Measurements from ENCODE around the gene ADAP1.
"Not testable (repeated sequence)": the region's sequence is repeated elsewhere in the genome, so short reads cannot be mapped to it uniquely, and the experiment has no call there.

ADAP1 gene, protein sequence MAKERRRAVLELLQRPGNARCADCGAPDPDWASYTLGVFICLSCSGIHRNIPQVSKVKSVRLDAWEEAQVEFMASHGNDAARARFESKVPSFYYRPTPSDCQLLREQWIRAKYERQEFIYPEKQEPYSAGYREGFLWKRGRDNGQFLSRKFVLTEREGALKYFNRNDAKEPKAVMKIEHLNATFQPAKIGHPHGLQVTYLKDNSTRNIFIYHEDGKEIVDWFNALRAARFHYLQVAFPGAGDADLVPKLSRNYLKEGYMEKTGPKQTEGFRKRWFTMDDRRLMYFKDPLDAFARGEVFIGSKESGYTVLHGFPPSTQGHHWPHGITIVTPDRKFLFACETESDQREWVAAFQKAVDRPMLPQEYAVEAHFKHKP

DNA sequence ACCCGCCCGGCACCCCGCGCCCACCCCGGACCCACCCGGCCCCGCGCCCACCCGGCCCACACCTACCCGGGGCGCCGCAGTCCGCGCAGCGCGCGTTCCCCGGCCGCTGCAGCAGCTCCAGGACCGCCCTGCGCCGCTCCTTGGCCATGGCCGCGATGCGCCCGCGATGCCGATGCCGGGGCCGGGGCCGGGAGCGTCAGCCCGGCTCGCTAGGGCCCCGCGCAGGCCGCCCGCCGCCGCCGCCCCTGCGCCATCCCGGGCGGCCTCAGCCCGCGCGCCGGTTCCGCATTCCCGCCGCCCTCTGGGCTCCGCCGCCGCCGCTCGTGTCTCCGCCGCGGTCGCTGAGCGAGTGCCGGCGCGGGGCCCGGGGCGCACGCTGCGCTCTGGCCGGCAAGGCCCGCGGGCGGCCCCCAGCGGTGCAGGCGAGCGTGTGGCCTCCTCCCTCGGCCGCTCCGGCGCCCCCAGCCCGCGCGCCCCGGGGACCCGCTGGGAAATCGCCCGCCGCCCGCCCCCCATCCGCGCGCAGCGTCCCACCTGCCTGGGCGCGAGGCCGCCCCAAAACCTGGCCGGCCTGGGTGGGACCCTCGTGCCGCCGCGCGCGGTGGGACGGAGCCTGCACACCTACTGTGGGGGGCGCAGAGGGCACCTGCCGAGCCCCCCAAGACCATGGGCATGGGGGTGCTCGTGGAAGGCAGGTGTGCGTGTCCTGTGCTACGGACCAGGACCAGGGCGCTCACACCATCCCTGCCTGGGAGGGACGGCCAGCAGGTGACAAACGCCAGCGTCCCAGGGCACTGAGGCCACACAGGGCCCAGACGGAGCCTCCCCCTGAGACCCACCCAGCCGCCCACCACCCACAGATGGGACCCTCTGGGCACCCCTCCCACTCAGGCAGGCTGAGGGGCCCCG lies at the start of gene ADAP1:
Gene ADAP1 (minus strand): TSS at position 351 of the 909 bp plus-strand sequence. CDS start 203 bp downstream, at position 148.
- no peak for DNase-seq (ENCODE audit: low spot score)

DNA sequence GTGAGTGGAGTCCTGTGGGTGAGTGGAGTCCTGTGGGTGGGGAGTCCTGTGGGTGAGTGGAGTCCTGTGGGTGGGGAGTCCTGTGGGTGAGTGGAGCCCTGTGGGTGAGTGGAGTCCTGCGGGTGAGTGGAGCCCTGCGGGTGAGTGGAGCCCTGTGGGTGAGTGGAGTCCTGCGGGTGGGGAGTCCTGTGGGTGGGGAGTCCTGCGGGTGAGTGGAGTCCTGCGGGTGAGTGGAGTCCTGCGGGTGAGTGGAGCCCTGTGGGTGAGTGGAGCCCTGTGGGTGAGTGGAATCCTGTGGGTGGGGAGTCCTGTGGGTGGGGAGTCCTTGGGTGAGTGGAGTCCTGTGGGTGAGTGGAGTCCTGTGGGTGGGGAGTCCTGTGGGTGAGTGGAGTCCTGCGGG lies 48.0 kb upstream of the ADAP1 start:
- not testable (repeated sequence) for DNase-seq (ENCODE audit: low spot score)

DNA sequence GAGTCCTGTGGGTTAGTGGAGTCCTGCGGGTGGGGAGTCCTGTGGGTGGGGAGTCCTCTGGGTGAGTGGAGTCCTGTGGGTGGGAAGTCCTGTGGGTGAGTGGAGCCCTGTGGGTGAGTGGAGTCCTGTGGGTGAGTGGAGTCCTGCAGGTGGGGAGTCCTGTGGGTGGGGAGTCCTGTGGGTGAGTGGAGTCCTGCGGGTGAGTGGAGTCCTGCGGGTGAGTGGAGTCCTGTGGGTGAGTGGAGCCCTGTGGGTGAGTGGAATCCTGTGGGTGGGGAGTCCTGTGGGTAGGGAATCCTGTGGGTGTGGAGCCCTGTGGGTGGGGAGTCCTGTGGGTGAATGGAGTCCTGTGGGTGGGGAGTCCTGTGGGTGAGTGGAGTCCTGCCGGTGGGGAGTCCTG lies 47.5 kb upstream of the ADAP1 start:
- not testable (repeated sequence) for DNase-seq (ENCODE audit: low spot score)

DNA sequence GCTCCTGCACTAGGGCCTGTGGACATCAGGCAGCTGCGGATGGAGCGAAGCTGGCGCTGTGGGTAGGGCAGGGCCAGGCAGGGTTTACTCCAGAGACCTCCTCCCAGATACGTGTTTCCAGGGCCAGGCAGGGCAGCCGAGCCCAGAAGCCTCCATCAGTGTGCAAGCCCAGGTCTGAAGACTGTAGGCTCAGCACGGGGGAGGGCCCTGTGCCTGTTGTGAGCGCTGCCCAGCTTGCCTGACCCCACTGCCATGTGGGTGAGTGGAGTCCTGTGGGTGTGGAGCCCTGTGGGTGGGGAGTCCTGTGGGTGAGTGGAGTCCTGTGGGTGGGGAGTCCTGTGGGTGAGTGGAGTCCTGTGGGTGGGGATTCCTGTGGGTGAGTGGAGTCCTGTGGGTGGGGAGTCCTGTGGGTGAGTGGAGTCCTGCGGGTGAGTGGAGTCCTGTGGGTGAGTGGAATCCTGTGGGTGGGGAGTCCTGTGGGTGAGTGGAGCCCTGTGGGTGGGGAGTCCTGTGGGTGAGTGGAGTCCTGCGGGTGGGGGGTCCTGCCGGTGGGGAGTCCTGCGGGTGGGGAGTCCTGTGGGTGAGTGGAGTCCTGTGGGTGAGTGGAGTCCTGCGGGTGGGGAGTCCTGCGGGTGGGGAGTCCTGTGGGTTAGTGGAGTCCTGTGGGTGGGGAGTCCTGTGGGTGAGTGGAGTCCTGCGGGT lies 46.7 kb upstream of the ADAP1 start:
- DNase-seq (ENCODE audit: low spot score) = not testable (repeated sequence)

DNA sequence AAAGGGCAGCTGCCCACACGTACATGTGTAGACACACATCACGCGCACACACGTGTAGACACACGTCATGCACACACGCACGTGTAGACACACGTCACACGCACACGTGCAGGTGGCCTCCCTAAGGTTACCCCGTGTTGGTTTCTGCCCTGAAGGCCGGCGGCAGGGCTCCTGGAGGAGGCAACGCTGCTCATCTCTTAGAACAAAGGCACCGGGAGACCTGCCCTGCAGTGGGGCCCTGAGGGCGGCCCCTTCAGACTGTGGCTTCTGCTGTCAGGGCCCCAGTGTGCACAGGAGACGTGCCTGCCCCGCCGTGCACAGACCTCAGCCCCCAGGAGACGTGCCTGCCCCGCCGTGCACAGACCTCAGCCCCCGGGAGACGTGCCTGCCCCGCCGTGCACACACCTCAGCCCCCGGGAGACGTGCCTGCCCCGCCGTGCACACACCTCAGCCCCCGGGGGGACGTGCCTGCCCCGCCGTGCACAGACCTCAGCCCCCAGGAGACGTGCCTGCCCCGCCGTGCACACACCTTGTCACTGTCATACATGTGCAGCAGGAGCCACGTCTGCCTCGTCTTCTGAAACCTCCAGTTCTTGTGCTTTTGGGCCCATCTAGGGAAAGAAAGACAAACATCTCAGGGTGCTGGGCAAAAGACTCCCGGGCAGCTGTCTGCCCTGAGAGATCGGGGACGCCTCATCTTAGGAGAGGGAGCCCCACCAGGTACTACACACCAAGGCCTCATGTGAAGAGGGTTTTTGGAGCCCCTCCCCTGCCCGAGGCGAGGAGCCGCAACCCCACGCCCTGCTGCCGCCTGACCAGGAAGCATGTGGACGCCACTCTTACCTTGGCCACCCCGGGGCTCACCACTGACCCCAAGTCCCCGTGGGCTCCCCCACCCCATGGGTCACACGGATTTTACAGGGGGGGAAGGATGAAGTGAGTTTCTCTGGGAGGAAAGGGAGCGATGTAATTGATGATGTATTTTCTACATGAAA lies 45.8 kb upstream of the ADAP1 start:
- no peak for DNase-seq (ENCODE audit: low spot score)

DNA sequence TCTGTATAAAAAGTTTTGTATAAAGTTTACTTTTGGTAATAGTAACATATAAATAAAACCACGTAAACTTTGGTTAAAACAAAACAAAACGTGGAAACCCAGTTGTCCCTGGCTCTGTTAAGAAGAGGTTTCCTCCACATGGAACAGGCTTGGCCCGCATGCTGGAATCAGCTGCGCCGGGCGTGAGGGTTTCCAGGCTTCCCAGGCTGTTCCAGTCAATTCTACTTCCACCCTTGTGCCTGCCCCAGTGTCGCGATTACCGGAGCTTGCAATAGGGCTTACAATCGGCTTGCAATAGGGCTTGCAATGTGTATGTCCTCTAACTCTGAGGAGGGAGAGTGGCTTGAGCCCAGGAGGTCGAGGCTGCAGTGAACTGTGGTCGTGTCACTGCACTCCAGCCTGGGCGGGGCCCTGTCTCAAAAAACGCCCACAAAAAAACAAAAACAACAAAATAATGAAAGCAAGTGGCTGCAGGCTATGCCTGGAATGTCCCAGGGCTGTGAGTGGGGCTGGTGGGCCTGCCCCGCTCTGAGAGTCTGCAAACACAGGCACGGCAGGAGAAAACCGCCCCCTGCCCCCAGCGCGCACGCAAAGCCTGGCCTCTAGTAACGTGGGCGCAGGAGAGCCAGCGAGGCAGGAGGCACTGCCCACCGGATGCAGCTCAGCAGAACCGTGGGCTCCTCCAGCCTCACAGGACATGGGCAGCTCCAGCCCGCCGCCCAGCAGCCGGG lies 44.8 kb upstream of the ADAP1 start:
- no peak for DNase-seq (ENCODE audit: low spot score)

DNA sequence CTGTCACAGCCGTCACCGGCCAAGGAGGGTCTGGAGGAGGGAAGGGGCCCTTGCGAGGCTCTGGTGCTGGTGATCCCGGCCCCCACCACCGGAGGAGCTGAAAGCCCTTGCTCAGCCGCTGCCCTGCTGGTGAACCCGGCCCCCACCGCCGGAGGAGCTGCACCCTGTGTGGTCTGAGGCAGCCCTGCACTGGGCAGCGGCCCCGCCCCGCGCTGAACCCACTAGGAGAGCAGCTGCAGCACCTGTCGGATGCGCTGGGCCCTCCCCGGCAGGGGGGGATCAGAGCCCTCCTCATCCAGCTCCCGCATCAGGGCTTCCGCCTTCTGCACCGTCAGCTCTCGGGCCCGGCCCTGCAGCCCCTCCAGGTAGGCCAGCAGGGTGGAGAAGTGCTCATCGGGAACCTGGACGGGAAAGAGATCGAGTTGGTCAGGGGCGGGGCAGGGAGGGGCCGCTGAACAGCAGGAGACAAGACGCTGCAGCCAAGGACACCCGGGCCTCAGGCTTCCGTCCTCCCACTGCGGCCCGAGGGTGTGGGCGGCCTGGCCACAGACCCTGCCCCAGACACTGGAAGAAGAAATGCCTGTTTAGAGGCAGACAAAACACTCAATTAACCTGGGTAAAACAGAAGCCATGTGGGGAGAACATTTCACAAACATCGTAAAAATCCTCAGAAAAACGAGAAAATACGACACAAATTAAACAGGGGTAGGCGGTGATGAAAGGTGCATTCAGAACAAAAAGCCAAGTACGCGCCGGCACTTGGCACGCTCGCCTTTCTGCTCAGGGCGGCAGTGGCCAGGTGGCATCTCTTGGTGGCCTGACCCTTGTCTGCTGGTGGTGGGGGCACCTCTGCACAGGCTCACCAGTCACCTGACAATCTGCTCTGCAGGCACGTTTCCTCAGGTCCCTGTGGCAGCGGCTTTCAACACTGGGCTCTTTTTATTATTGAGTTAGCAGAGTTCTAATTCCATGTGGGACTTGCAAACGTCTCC lies 43.2 kb upstream of the ADAP1 start:
- DNase-seq (ENCODE audit: low spot score) = no peak

DNA sequence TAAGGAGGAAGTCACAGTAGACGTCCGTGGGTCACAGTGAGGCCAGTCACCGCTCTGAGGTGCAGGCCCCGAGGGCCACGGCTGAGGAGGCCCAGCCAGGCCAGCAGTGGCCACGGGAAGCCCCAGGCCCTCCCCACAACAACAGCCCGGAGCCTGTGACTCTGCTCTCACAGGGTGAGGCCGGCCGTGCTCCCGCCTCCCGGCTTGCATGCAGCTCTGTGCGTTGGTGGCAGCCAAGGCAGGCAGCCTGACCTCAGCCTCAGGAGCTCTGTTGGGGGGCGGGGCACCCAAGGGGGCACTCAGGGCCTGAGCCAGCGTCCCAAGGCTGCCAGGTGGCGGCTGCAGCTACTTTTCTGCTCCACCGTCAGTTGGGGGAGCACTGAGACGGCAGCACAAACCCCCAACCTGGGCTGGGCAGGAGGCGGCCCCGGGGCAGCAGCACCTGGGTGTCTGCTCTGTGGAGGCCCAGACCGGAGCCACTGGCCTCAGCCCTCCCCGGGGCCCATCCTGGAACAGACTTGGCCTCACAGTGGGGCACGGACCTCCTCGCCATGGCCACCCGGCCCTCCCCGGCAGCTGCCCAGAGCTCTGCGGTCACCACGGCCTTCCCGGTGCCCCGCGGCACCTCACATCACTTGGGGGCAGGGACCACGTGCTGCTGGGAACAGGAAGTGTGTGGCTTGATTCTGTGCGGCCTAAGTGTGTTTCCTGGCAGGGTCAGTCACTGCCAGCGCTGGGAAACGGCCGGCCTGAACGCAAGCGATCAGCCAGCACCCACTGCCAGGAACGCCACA lies 41.8 kb upstream of the ADAP1 start:
- DNase-seq (ENCODE audit: low spot score) = no peak

DNA sequence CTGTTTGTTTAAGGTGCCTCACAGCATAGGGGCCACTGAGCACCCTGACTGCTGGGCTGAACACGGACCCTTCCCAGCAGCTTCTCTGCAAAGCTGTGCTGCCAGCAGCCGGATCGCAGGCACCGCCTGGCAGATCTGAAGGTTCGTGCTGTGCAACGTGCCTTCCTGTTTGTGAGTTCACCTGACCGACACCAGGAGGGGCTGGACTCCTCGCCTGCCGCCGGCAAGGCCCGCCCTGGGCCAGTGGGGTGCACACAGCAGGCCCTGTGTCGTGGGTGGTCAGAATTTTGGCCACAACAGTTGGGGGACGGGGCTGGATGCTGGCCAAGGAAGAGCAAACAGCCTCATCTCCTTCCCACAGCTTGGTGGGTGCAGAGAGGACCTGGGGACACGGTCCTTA lies 41.1 kb upstream of the ADAP1 start:
- no peak for DNase-seq (ENCODE audit: low spot score)

DNA sequence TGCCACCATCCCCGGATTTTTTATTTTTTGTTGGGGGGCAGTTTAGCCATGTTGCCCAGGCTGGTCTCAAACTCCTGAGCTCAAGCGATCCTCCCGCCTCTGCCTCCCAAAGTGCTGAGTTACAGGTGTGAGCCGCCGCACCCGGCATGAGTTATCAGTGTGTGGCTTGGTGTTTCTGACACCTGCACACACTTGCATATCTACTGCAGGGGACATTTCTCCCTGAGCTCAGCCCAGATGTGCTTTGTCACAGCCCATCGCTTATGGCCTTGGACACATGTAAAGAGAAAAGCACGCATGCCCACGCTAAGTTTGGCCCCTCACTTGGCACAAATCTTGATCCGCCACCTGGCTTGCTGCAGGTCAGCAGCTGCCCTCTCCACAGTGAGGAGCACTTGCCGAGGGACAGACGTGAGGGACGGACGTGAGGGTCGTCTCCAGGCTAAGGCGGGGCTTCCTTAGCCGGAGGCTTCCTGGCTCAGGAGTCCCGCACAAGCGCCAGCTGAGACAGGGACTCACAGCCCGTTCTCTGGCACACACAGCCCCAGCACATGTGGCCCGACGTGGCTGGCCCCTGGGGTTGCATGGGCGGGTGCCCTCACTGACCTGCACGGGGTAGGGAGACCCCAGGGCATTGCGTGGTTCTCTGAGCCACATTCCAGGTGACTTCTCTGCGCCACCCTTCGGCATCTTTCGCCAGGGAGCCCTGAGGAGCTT lies 40.3 kb upstream of the ADAP1 start:
- no peak for DNase-seq (ENCODE audit: low spot score)

DNA sequence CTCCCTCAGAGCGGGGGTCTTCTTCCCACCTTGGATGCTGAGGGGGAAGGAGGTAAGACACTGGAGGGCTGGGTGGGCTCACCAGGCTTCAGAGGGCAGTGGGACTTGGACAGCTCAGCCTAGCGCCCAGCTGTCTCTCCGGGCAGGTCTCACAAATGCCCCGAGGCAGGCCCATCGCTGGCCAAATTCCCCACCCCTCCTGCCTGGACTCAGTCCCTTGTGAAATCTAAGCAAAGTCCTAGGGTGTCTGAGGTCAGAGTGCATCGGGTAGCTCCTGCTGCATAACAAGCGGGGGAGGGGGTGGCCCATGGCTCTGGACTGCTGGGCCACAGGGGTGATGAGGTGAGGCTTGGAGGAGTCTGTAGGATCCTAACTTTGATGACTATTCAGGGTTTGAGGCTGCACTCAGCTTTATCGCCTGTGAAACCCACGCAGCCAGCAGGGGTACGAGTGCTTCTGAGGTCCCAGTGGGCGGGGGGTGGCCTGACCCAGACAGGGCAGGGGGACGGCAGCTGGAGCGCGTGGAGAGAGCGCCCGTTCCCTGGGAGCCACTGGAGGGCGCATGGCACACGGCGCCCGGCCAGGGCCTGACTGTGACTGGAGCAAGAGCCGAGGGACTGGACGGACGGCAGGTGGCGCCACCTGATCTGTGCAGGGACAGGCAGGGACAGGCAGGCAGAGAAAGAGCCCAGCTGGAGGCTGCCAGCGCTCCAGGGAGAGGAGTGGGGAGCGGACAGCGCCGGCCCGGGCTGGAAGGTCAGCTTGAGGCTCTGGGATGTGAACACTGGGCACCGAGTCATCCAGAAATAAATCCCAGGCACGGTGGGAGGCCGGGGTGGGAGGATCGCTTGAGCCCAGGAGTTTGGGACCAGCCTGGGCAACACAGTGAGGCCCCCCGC lies 38.5 kb upstream of the ADAP1 start:
- DNase-seq (ENCODE audit: low spot score) = peak; percentile 98

DNA sequence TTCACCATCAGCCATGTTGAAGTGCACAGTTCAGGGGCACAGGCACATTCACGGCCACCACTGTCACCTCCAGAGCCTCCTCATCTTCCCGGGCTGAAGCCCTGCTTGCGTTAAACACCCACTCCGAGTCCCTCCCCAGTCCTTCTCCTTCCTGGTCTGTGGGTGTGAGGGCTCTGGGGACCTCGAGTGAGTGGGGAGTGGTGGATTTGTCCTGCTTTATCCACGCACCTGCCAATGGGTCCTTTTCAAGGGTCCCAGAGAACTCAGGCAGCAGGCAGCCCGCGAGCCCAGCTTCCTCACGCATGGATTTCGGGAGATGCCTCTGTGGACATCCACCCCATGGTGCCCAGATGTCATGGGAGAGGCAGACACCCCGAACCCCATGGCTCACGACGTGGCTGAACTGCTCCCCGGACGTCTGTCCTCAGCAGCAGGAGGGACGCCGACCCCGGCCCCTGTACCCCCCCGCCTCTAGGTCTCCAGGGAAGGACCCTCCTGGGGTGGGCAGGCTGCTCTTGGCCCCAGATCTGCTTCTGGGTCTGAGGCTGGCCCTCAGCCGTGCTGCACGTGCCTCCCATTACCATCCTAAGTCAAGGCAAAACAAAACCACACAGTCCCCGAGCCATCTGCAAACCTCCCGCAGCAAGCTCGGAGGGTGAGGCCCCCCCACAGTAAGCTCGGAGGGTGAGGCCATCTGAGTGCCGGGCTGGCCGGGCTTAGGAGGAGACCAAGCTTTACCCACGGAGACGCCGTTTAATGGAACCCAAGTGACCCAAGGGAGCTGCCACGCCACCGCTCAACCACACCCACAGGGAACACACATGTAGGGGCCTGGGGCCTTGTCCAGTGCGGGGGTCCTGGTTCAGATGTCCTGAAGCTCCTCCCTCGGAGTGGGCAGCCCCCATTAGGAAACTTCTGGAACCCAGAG lies 37.5 kb upstream of the ADAP1 start:
- DNase-seq (ENCODE audit: low spot score) = no peak

DNA sequence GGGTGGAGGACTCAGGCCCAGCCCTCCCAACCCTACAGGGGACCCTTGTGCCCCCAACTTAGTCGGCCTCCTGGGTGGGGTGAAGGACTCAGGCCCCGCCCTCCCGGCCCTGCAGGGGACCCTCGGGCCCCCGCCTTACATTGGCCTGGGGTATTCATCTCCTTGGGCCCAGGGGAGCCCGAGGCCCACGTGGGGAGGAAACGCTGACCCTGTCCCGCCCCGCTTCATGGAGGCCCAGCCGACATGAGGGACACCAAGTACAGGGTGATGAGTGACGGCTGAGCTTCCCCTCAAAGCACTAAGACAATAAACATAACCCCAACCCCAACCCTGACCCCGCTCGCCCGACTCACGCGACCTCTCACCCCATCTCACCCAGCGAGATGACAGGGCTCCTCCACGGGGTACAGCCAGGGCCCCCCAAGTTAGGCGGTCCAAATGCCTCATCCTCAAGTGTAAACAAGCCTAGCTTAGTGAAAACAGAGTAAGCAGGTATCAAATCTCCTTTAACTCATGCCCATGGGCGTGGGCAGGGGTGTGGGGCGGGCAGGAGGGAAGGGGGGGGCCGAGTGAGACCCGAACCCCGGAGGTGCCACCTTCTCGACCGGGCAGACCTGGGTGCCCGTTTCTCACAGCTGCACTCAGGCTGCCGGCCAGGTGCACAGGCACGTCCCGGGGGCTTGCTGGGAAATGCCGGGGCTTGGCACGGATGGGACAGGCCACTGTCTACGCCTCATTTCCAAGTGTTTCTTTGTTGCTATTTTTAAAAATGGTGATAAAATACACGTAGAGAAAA lies 36.7 kb upstream of the ADAP1 start:
- no peak for DNase-seq (ENCODE audit: low spot score)

DNA sequence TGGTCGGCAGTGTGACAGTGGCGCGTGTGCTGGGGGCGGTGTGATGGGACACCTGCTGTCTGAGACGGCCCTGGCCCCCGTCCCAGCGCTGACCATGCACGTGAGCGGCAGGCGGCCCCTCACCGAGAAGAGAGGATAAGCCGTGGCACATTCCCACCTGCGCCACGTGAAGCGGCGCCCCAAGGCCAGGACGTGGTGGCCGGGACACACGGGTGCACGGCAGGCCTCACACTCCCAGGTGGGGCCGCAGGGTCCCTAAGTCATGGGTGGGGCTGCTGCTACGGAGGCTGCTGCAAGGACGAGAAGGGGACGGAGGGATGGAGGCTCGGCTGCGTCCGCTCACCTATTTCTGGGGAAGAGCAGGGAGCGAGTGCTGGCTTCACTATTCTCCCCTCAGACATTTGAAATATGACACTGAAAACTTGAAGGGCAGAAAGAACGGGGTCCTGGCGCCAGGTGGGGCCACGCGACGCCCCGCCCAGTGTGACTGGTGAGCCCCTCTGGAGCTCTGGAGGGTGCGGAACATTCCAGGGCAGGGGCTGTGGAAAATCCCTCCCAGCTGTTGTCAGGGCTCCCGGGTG lies 36.0 kb upstream of the ADAP1 start:
- no peak for DNase-seq (ENCODE audit: low spot score)

Measured in left forelimb (tissue), 1 donor.